ENCODE measurements around the gene PCGF1.

PCGF1 gene

DNA sequence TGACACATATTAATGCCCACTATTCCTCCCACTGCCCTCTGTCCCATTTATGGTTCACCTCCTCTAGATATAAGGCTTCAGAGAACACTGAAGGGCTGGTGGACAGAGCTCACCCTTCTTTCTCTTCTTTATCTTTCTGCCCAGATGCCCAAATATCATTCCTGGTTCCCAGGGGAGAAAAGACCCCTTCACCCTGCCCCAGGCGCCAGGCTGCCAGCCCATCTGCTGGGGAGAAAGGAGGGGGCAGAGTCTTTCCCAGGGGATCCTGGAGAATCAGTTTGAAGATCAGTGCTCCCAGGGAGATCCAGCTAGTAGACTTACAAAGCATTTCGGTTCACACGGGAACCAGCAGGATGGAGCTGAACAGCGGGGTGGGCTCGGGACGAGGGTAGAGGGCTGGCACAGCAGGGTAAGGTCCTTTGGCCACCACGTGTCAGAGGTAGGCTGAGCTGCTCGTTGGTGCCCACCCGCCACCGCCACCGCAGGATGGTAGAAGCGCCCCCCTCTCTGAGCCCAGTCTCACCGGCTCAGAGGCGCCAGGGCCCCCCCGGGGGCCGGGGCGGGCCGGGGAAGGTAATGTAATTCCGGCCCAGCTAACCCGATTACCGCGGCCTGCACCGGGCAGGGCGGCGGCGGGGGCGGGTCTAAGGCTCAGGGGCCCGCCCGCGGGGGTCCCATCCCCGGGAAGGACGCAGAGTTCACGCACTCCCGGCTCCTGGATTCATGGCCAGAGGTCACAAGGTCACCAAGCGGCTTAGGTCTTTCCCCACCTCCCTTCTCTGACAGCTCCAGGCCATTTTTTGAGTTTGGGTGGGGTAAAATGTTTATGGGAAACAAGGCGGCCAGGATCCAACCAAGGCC, 5.5 kb upstream of the PCGF1 start:
- FAIRE-seq (no peak), DNase-seq (ENCODE audit: insufficient read length) (no peak)
- no peak for TF ChIP-seq POLR2A (IDR thresholded peaks at IDR 0.05; ENCODE audit: low read depth, low read length)
- no peak for TF ChIP-seq POLR2AphosphoS5 (IDR thresholded peaks at IDR 0.05; ENCODE audit: low read depth, low read length)
- no peak for TF ChIP-seq TAF1 (IDR thresholded peaks at IDR 0.05; ENCODE audit: borderline replicate concordance, low read depth, low read length)

- TF ChIP-seq POLR2A (IDR thresholded peaks at IDR 0.05; ENCODE audit: low read depth, low read length) (no peak), TAF1 (IDR thresholded peaks at IDR 0.05; ENCODE audit: borderline replicate concordance, low read depth, low read length) (no peak), POLR2AphosphoS5 (IDR thresholded peaks at IDR 0.05; ENCODE audit: low read depth, low read length) (no peak)
- no peak for FAIRE-seq
- DNase-seq (ENCODE audit: insufficient read length), result no peak
Observed at GRCh38 chr2:74511104-74511989, 3.9 kb upstream of the PCGF1 start.

GRCh38 chr2:74510272-74510671, 2.8 kb upstream of the PCGF1 start:
- TF ChIP-seq TAF1 (IDR thresholded peaks at IDR 0.05; ENCODE audit: borderline replicate concordance, low read depth, low read length), result no peak
- TF ChIP-seq POLR2AphosphoS5 (IDR thresholded peaks at IDR 0.05; ENCODE audit: low read depth, low read length), result no peak
- TF ChIP-seq POLR2A (IDR thresholded peaks at IDR 0.05; ENCODE audit: low read depth, low read length), result no peak
- DNase-seq (ENCODE audit: insufficient read length), result no peak
- FAIRE-seq, result no peak

DNA sequence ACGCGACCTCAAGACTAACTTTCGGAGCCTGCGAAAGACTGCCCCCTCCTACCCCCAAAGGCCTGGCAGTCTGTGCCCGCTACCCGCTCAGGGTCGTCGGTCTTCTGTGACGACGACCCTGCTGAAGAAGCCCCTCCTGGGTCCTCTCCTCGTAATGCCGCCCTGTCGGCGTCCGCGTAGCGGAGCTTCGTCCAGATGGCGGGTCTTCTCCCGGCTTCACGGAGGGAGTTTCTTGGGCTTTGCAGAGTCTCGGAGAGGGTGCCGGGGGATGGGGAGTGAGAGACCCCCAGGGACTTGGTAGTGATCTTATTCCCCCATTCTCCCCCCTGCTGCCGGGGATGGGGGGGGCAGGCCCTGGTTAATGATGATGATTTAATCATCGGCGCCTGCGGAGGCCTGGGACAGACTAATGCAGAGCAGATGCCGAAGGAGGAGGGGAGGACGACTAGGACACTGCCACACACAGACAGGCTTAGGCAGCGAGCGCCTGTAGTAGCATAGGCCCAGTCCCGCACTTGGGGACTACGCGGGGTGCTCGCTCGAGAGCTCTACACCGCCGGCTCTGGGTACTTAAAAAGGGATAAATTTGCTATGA, 528 bp upstream of the PCGF1 start:
- FAIRE-seq (no peak), DNase-seq (ENCODE audit: insufficient read length) (no peak)
- TF ChIP-seq TAF1 (IDR thresholded peaks at IDR 0.05; ENCODE audit: borderline replicate concordance, low read depth, low read length), result no peak
- no peak for TF ChIP-seq POLR2AphosphoS5 (IDR thresholded peaks at IDR 0.05; ENCODE audit: low read depth, low read length)
- TF ChIP-seq POLR2A (IDR thresholded peaks at IDR 0.05; ENCODE audit: low read depth, low read length), result no peak

DNA sequence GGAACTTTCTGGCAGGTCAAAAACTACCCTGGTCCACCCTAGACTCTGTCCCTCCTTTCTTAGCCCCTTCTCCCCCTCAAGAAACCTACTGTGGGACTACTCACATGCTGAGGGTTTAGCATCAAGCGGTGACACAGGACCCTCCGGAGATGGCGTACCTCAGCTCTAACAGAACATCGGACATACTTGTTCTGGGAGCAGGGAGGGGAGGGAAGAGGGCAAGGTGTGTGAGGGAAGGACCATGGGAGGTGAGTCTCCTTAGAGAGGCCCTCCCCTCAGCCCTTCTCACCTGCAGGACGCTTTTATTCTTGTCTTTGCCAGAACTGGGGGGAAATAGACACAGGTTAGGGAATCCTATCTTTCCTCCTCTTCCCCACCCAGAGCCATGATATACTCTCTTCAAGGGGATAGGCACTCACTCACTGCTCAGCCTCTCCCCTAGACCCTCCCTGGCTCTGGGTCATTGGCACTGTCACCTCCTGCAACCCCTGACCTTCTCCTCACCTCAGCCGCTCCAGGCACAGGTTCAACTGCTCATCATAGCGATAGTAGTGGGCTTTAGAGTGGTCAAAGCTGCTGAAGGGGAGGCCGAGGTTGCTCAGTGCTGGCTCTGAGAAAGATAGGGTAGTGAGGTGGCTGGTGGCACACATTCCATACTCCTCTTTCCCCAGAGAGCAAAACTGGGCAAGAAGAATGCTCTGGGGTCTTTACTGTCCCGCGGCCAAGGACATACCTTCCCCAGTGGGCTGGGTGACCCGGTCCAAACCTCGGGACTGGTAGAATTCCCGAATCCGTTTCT, 1.8 kb downstream of the PCGF1 start:
- TF ChIP-seq POLR2AphosphoS5 (IDR thresholded peaks at IDR 0.05; ENCODE audit: low read depth, low read length), result no peak
- no peak for TF ChIP-seq POLR2A (IDR thresholded peaks at IDR 0.05; ENCODE audit: low read depth, low read length)
- TF ChIP-seq TAF1 (IDR thresholded peaks at IDR 0.05; ENCODE audit: borderline replicate concordance, low read depth, low read length), result no peak
- no peak for DNase-seq (ENCODE audit: insufficient read length)
- FAIRE-seq, result no peak

- no peak for DNase-seq (ENCODE audit: insufficient read length)
- no peak for FAIRE-seq
- TF ChIP-seq POLR2AphosphoS5 (IDR thresholded peaks at IDR 0.05; ENCODE audit: low read depth, low read length) (no peak), TAF1 (IDR thresholded peaks at IDR 0.05; ENCODE audit: borderline replicate concordance, low read depth, low read length) (no peak), POLR2A (IDR thresholded peaks at IDR 0.05; ENCODE audit: low read depth, low read length) (no peak)
Observed at GRCh38 chr2:74504591-74504990, 2.9 kb downstream of the PCGF1 start.

DNA sequence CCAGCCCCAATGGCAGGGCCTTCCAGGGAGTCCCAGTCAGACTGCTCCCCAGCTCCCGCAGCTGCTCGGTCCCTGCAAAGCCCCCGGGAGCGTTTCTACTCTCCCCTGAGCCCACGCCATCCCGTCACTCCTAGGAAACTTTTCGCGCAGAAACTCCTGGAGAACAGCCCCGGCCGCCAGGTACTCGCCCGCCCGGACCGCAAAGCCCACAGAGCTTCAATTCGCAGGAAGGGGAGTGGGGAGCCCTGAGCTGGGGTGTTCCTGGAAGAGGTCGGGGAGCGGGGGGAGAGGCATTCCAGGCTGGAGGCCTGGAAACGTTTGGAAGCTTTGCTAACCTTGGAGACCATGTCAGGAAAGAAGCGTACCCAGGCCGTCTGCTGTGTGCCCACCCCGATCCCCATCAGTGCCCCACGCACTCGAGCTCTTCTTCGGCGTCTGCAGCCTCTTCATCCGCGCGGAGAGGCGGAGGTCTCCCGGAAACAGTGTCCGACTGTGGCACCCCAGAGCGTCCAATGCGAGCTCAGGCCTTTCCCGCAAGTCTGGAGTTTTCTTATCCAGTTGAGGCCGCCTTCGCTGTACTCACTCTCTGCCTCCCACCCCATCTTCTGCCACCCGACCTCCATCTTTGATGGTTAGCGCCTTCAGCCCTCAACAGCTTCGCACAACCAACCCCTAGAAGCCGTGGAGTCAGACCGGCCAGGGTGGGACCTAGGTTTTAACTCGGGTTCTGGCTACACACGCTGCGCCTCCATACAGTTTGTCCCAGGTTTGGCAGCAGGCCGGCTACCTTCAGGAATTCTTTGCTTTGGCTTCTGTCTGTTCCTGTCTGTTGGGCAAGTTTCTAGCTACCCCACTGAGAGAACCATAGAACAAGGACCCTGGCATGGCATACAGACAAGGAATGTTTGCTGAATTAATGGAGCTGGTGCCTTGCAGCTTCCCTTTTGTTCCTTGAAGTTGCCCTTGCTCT, 3.7 kb downstream of the PCGF1 start:
- no peak for TF ChIP-seq POLR2A (IDR thresholded peaks at IDR 0.05; ENCODE audit: low read depth, low read length)
- TF ChIP-seq POLR2AphosphoS5 (IDR thresholded peaks at IDR 0.05; ENCODE audit: low read depth, low read length), result 0 out of 2 replicates have a peak, but pooled peaks have one; percentile 18
- DNase-seq (ENCODE audit: insufficient read length) (no peak), FAIRE-seq (no peak)

- TF ChIP-seq POLR2AphosphoS5 (IDR thresholded peaks at IDR 0.05; ENCODE audit: low read depth, low read length) (no peak), POLR2A (IDR thresholded peaks at IDR 0.05; ENCODE audit: low read depth, low read length) (peak; percentile 58; the same call in 1 of the 2 replicates)
- peak; percentile 76 for FAIRE-seq
- peak; percentile 84 for DNase-seq (ENCODE audit: insufficient read length)
Observed at GRCh38 chr2:74502720-74503505, 4.6 kb downstream of the PCGF1 start.

- TF ChIP-seq POLR2A (IDR thresholded peaks at IDR 0.05; ENCODE audit: low read depth, low read length), result no peak
- no peak for TF ChIP-seq POLR2AphosphoS5 (IDR thresholded peaks at IDR 0.05; ENCODE audit: low read depth, low read length)
- TF ChIP-seq TAF1 (IDR thresholded peaks at IDR 0.05; ENCODE audit: borderline replicate concordance, low read depth, low read length), result no peak
- no peak for DNase-seq (ENCODE audit: insufficient read length)
- no peak for FAIRE-seq
Observed at GRCh38 chr2:74502147-74502719, 5.3 kb downstream of the PCGF1 start.
